GM18519 (cell line): ENCODE measurements around the gene HECTD1.
"Not testable (repeated sequence)": the region's sequence is repeated elsewhere in the genome, so short reads cannot be mapped to it uniquely, and the experiment has no call there.

Source experiments
- ATAC-seq: cut with Tn5 transposase; IDR thresholded peaks from one replicate; pipeline ENCODE4 v1.9.1; 2021; ENCODE audit warnings: mild to moderate bottlenecking, moderate library complexity; ENCODE audit not compliant: unreplicated experiment, low FRiP score

The HECTD1 gene

GRCh38 chr14:31196839-31197492 is 10.6 kb downstream of the HECTD1 start:
- ATAC-seq, result no peak

GRCh38 chr14:31194661-31195060 is 12.9 kb downstream of the HECTD1 start:
- ATAC-seq, result no peak

- ATAC-seq, result no peak
Observed at GRCh38 chr14:31194095-31194494, 13.5 kb downstream of the HECTD1 start.

GRCh38 chr14:31192544-31192943 is 15.0 kb downstream of the HECTD1 start:
- ATAC-seq, result not testable (repeated sequence)

GRCh38 chr14:31190717-31191263 is 16.8 kb downstream of the HECTD1 start:
- no peak for ATAC-seq

GRCh38 chr14:31190219-31190603 is 17.4 kb downstream of the HECTD1 start:
- no peak for ATAC-seq

- ATAC-seq, result no peak
Observed at GRCh38 chr14:31189346-31190218, 18.0 kb downstream of the HECTD1 start.

- no peak for ATAC-seq
Observed at GRCh38 chr14:31188744-31189143, 18.8 kb downstream of the HECTD1 start.

- not testable (repeated sequence) for ATAC-seq
Observed at GRCh38 chr14:31182016-31182415, 25.6 kb downstream of the HECTD1 start.

GRCh38 chr14:31181271-31181670 is 26.3 kb downstream of the HECTD1 start:
- no peak for ATAC-seq

- ATAC-seq, result no peak
Observed at GRCh38 chr14:31180299-31181051, 27.1 kb downstream of the HECTD1 start.

GRCh38 chr14:31174433-31174832 is 33.2 kb downstream of the HECTD1 start:
- no peak for ATAC-seq

GRCh38 chr14:31173120-31173837 is 34.3 kb downstream of the HECTD1 start:
- no peak for ATAC-seq

GRCh38 chr14:31172084-31172483 is 35.5 kb downstream of the HECTD1 start:
- ATAC-seq, result no peak

GRCh38 chr14:31170411-31170810 is 37.2 kb downstream of the HECTD1 start:
- no peak for ATAC-seq

GRCh38 chr14:31169877-31170276 is 37.7 kb downstream of the HECTD1 start:
- no peak for ATAC-seq

GRCh38 chr14:31167032-31167431 is 40.6 kb downstream of the HECTD1 start:
- no peak for ATAC-seq

- no peak for ATAC-seq
Observed at GRCh38 chr14:31166271-31166561, 41.4 kb downstream of the HECTD1 start.

- no peak for ATAC-seq
Observed at GRCh38 chr14:31164115-31164514, 43.5 kb downstream of the HECTD1 start.

- no peak for ATAC-seq
Observed at GRCh38 chr14:31162910-31163649, 44.5 kb downstream of the HECTD1 start.
